ENCODE results near the gene B9D1. TPM values are rescaled to one million over a fixed set of nuclear protein-coding genes. Genes with fewer than 3 reads are reported as not detected.

The B9D1 gene
- total RNA-seq, 1 experiment from 2014 or later, result 11.5 TPM

GRCh38 chr17:19383681-19384470, 21.4 kb upstream of the B9D1 start:
- Mint-ChIP-seq H3K36me3 (ENCODE audit: insufficient read depth, unreplicated experiment) (peaks cover 52% of the 10 kb centered on the region), H3K4me1 (ENCODE audit: low read depth, unreplicated experiment) (peaks cover 8% of the 10 kb centered on the region), H3K4me3 (ENCODE audit: unreplicated experiment) (no peak overlapping the region), H3K27ac (ENCODE audit: unreplicated experiment) (no peak overlapping the region), H3K9me3 (ENCODE audit: unreplicated experiment) (no peaks in the 10 kb centered on the region), H3K27me3 (ENCODE audit: insufficient read depth, unreplicated experiment) (no peaks in the 10 kb centered on the region)
- intact Hi-C loops (cut with micrococcal nuclease; ENCODE audit: unreplicated experiment), result no loop called here
- Histone ChIP-seq H3K27me3 (replicated peaks; ENCODE audit: control insufficient read depth, insufficient read depth, low read length) (no peaks in the 10 kb centered on the region), H3K36me3 (ENCODE audit: control insufficient read depth, insufficient read depth, low read length) (peaks cover 5% of the 10 kb centered on the region), H3K4me1 (peaks cover 22% of the 10 kb centered on the region), H3K9me3 (no peaks in the 10 kb centered on the region), H3K4me3 (ENCODE audit: low read depth, low read length) (no peak overlapping the region)
- ChIA-PET CTCF (no interaction called here), POLR2A (no interaction called here)
- no peak for DNase-seq
- no TSS peak for BruUV-seq (replicated peaks)
- no peak for TF ChIP-seq CTCF (IDR thresholded peaks at IDR 0.05; ENCODE audit: insufficient read depth in 1 of 2, low read depth in 1 of 2, low read length in 1 of 2, severe bottlenecking in 1 of 2, unreplicated experiment in 1 of 2)

- Mint-ChIP-seq H3K4me3 (ENCODE audit: unreplicated experiment) (no peak overlapping the region), H3K9me3 (ENCODE audit: unreplicated experiment) (no peaks in the 10 kb centered on the region), H3K27ac (ENCODE audit: unreplicated experiment) (no peak overlapping the region), H3K27me3 (ENCODE audit: insufficient read depth, unreplicated experiment) (no peaks in the 10 kb centered on the region), H3K4me1 (ENCODE audit: low read depth, unreplicated experiment) (peaks cover 4% of the 10 kb centered on the region), H3K36me3 (ENCODE audit: insufficient read depth, unreplicated experiment) (peaks cover 63% of the 10 kb centered on the region)
- H3K36me3 ChIP-seq (ENCODE audit: control insufficient read depth, insufficient read depth, low read length), result peaks cover 5% of the 10 kb centered on the region
- ChIA-PET POLR2A (no interaction called here), CTCF (no interaction called here)
- H3K27me3 ChIP-seq (replicated peaks; ENCODE audit: control insufficient read depth, insufficient read depth, low read length), result no peaks in the 10 kb centered on the region
- intact Hi-C loops (cut with micrococcal nuclease; ENCODE audit: unreplicated experiment), result no loop called here
- no peaks in the 10 kb centered on the region for H3K9me3 ChIP-seq
- no peak for TF ChIP-seq CTCF (IDR thresholded peaks at IDR 0.05; ENCODE audit: insufficient read depth in 1 of 2, low read depth in 1 of 2, low read length in 1 of 2, severe bottlenecking in 1 of 2, unreplicated experiment in 1 of 2)
- no peak overlapping the region for H3K4me3 ChIP-seq (ENCODE audit: low read depth, low read length)
- peaks cover 15% of the 10 kb centered on the region for H3K4me1 ChIP-seq
- no peak for DNase-seq
- BruUV-seq (replicated peaks), result no TSS peak
Observed at GRCh38 chr17:19382531-19383444, 20.3 kb upstream of the B9D1 start.

GRCh38 chr17:19381741-19382444, 19.4 kb upstream of the B9D1 start:
- Mint-ChIP-seq H3K36me3 (ENCODE audit: insufficient read depth, unreplicated experiment) (peaks cover 72% of the 10 kb centered on the region), H3K27ac (ENCODE audit: unreplicated experiment) (no peak overlapping the region), H3K27me3 (ENCODE audit: insufficient read depth, unreplicated experiment) (no peaks in the 10 kb centered on the region), H3K9me3 (ENCODE audit: unreplicated experiment) (no peaks in the 10 kb centered on the region), H3K4me3 (ENCODE audit: unreplicated experiment) (no peak overlapping the region), H3K4me1 (ENCODE audit: low read depth, unreplicated experiment) (no peaks in the 10 kb centered on the region)
- H3K4me1 ChIP-seq, result peaks cover 11% of the 10 kb centered on the region
- no peak for TF ChIP-seq CTCF (IDR thresholded peaks at IDR 0.05; ENCODE audit: insufficient read depth in 1 of 2, low read depth in 1 of 2, low read length in 1 of 2, severe bottlenecking in 1 of 2, unreplicated experiment in 1 of 2)
- H3K9me3 ChIP-seq, result no peaks in the 10 kb centered on the region
- ChIA-PET CTCF (no interaction called here), POLR2A (no interaction called here)
- H3K36me3 ChIP-seq (ENCODE audit: control insufficient read depth, insufficient read depth, low read length), result peaks cover 5% of the 10 kb centered on the region
- H3K4me3 ChIP-seq (ENCODE audit: low read depth, low read length), result no peak overlapping the region
- intact Hi-C loops (cut with micrococcal nuclease; ENCODE audit: unreplicated experiment), result no loop called here
- no peak for DNase-seq
- BruUV-seq (replicated peaks), result no TSS peak
- H3K27me3 ChIP-seq (replicated peaks; ENCODE audit: control insufficient read depth, insufficient read depth, low read length), result no peaks in the 10 kb centered on the region

All from Caco-2 (cell line).